ENCODE measurements around the gene ORM2. TPM values are rescaled to one million over a fixed set of nuclear protein-coding genes. Genes with fewer than 3 reads are reported as not detected.
A peak's percentile ranks its signal among the peaks of the same experiment; 100 is the strongest.

ORM2 gene
- total RNA-seq, 2 donors from 2014 or later = not detected

- no peaks in the 10 kb centered on the region for H3K27me3 Mint-ChIP-seq
- peak overlapping the region; percentile 86 for H3K4me3 Mint-ChIP-seq
- DNase-seq = peak; percentile 55 to 77 (median 65)
- peak overlapping the region; percentile 84 for H3K27ac Mint-ChIP-seq
- H3K9me3 ChIP-seq (ENCODE audit: control insufficient read depth, low read length, poor library complexity, severe bottlenecking) = no peaks in the 10 kb centered on the region
- peaks cover 17% of the 10 kb centered on the region for H3K36me3 Mint-ChIP-seq (ENCODE audit: low read depth)
- peak; percentile 90 for ATAC-seq
- peaks cover 75% of the 10 kb centered on the region for H3K4me1 Mint-ChIP-seq
Observed at GRCh38 chr9:114372921-114373448, 43.3 kb downstream of the ORM2 start.

GRCh38 chr9:114373960-114374730, 44.5 kb downstream of the ORM2 start:
- no peaks in the 10 kb centered on the region for H3K27me3 Mint-ChIP-seq
- DNase-seq (no peak), ATAC-seq (no peak)
- H3K36me3 Mint-ChIP-seq (ENCODE audit: low read depth) = peaks cover 20% of the 10 kb centered on the region
- H3K27ac Mint-ChIP-seq = peak overlapping the region; percentile 84
- H3K9me3 ChIP-seq (ENCODE audit: control insufficient read depth, low read length, poor library complexity, severe bottlenecking) = no peaks in the 10 kb centered on the region
- H3K4me3 Mint-ChIP-seq = peak overlapping the region; percentile 86
- peaks cover 78% of the 10 kb centered on the region for H3K4me1 Mint-ChIP-seq

DNA sequence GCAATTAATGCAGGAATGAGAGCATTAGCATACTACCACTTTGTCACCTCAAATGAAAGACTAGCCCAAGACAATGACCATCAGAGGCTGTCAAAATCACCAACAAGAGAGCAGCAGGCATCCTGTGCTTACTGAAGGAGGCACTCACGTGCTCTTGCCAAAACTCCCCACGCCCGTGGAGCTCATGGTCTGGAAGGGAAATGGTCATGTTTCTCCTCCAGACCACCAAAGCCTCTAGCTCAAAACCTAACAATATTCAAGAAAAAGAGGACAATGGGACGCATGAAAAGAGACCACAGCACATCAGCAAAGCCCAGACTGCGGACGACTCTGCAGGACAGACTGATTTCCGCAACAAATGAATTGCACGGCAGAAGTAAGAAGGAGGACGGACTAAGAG, 45.3 kb downstream of the ORM2 start:
- peaks cover 75% of the 10 kb centered on the region for H3K4me1 Mint-ChIP-seq
- peaks cover 15% of the 10 kb centered on the region for H3K36me3 Mint-ChIP-seq (ENCODE audit: low read depth)
- ATAC-seq (no peak), DNase-seq (no peak)
- peak overlapping the region; percentile 84 for H3K27ac Mint-ChIP-seq
- H3K9me3 ChIP-seq (ENCODE audit: control insufficient read depth, low read length, poor library complexity, severe bottlenecking) = no peaks in the 10 kb centered on the region
- no peaks in the 10 kb centered on the region for H3K27me3 Mint-ChIP-seq
- H3K4me3 Mint-ChIP-seq = peak overlapping the region; percentile 86

- Mint-ChIP-seq H3K36me3 (ENCODE audit: low read depth) (peaks cover 15% of the 10 kb centered on the region), H3K4me3 (peak overlapping the region; percentile 86), H3K4me1 (peaks cover 78% of the 10 kb centered on the region), H3K27ac (peak overlapping the region; percentile 84), H3K27me3 (no peaks in the 10 kb centered on the region)
- ATAC-seq (no peak), DNase-seq (no peak)
- H3K9me3 ChIP-seq (ENCODE audit: control insufficient read depth, low read length, poor library complexity, severe bottlenecking) = no peaks in the 10 kb centered on the region
Observed at GRCh38 chr9:114375386-114376175, 45.9 kb downstream of the ORM2 start.

- H3K4me1 Mint-ChIP-seq = peaks cover 72% of the 10 kb centered on the region
- ATAC-seq = no peak
- H3K27ac Mint-ChIP-seq = peak overlapping the region; percentile 99
- no peak for DNase-seq
- H3K27me3 Mint-ChIP-seq = no peaks in the 10 kb centered on the region
- H3K9me3 ChIP-seq (ENCODE audit: control insufficient read depth, low read length, poor library complexity, severe bottlenecking) = no peaks in the 10 kb centered on the region
- peaks cover 15% of the 10 kb centered on the region for H3K36me3 Mint-ChIP-seq (ENCODE audit: low read depth)
- peak overlapping the region; percentile 45 for H3K4me3 Mint-ChIP-seq
Observed at GRCh38 chr9:114376586-114377445, 47.1 kb downstream of the ORM2 start.

GRCh38 chr9:114378016-114378415, 48.3 kb downstream of the ORM2 start:
- H3K36me3 Mint-ChIP-seq (ENCODE audit: low read depth) = peaks cover 20% of the 10 kb centered on the region
- no peak for DNase-seq
- no peaks in the 10 kb centered on the region for H3K27me3 Mint-ChIP-seq
- no peaks in the 10 kb centered on the region for H3K9me3 ChIP-seq (ENCODE audit: control insufficient read depth, low read length, poor library complexity, severe bottlenecking)
- peaks cover 73% of the 10 kb centered on the region for H3K4me1 Mint-ChIP-seq
- peak overlapping the region; percentile 99 for H3K27ac Mint-ChIP-seq
- no peak for ATAC-seq
- H3K4me3 Mint-ChIP-seq = peak overlapping the region; percentile 85

- H3K27ac Mint-ChIP-seq = peak overlapping the region; percentile 99
- DNase-seq (no peak), ATAC-seq (no peak)
- H3K9me3 ChIP-seq (ENCODE audit: control insufficient read depth, low read length, poor library complexity, severe bottlenecking) = no peaks in the 10 kb centered on the region
- peak overlapping the region; percentile 85 for H3K4me3 Mint-ChIP-seq
- H3K27me3 Mint-ChIP-seq = no peaks in the 10 kb centered on the region
- peaks cover 23% of the 10 kb centered on the region for H3K36me3 Mint-ChIP-seq (ENCODE audit: low read depth)
- peaks cover 72% of the 10 kb centered on the region for H3K4me1 Mint-ChIP-seq
Observed at GRCh38 chr9:114378883-114379282, 49.2 kb downstream of the ORM2 start.

Other genes starting within 250 kb of the ORM2 start
- not detected for gene KIF12, start 230.6 kb upstream of the ORM2 start, total RNA-seq
- 1 to 10 TPM; 1.2 to 1.3 TPM for gene COL27A1, start 174.3 kb upstream of the ORM2 start, total RNA-seq
- not detected for gene ORM1, start 6.8 kb upstream of the ORM2 start, total RNA-seq
- gene AKNA, start 58.1 kb downstream of the ORM2 start, total RNA-seq = 100 to 1,000 TPM; 263 to 323 TPM
- gene WHRN, start 175.6 kb downstream of the ORM2 start, total RNA-seq = 10 to 100 TPM; 18.2 to 32.6 TPM

Data from T-helper 17 cell (primary cell).